Measurements from ENCODE around the gene INTS14.
"Not testable (repeated sequence)": the region's sequence is repeated elsewhere in the genome, so short reads cannot be mapped to it uniquely, and the experiment has no call there.

The INTS14 gene

DNA sequence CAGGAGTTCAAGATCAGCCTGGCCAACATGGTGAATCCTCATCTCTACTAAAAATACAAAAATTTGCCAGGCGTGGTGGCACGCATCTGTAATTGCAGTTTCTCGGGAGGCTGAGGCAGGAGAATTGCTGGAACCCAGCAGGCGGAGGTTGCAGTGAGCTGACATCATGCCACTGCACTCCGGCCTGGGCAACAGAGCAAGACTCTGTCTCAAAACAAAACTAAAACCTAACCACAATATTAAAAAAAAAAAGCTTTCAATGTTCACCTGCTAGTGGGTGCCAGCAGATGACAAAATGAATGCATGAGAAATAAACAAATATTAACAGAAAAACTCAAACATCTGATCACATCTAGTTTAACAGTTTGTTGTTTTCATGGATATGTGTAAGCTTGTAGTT, 19.8 kb upstream of the INTS14 start:
- no peak for DNase-seq

DNA sequence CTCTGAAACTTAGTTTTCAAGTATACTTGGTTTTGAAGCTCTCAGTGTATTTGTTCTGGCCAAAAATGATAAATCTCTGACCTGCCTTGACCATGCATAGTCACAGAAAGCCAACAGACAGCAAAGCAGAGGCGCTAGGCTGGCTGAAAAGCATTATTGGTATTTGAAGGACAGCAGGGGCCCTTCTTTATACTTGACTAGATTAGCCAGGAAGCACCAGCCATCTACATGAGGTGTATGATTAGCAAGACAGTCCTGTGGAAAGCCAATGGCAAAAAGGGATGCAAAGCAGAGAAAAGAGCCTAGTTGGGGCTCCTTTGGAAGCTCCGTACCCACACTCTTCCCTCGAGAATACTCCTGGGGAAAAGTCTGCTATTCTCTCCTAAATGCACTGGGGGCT, 18.6 kb upstream of the INTS14 start:
- DNase-seq: no peak

DNA sequence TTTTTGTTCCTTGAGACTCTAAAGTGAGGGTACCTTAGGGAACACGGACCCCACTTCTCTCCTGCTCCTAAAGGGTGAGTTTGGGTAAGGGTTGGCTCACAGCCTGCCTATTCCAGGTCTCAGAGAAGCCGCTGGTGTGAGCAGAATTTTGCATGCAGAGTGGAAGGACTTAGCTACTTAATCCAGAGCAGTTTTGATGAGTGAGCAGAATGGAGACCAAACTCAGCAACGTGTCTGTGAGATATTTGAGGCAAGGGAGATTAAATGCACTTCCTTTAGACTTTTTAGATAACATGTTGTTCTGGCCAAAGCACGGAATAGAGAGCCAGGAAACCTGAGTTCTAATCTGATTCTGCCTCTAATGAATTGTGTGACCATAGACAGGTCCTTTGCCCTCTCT, 15.9 kb upstream of the INTS14 start:
- no peak for DNase-seq

DNA sequence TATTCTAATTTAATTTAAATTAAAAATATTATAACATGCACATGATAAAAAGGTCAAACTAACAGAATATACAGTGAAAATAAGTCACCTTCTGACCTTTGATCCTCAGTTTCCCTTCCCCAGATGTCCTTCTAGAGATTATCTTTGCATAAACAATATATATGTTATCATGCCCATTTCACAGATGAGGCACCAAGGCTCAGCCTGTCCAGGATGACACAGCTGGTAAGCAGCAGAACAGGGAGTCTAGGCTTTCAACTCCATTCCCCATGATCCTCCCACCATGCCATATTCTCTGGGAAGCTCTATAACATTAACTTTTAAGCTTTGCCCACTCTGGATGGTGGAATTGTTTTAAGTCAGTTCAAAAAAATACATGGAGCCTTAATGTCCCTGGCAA, 12.2 kb upstream of the INTS14 start:
- no peak for DNase-seq

DNA sequence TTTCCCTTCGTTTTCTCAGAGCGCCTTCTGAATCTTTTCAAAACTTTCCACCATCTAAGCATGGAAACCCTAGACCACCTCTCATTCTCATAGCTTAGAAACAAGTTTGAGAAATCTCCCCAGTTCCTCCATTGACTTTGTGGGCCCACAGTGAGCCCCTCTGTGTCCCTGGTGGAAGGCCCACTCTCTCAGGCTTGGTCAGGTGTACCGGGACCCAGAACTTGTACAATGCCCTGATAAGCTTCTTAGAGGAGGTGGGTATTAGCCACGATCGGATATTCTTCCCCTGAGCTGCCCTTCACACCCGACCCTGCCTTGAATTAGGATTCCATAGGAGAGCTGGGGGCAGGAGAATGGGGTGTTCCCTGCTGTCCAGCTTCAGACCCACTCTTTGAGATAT, 10.7 kb upstream of the INTS14 start, which contains the start of gene SLC24A1:
Gene SLC24A1, plus strand, starts transcription at position 301 of the 400 bp plus-strand sequence. CDS start 2,143 bp downstream, outside the sequence.
- no peak for DNase-seq

DNA sequence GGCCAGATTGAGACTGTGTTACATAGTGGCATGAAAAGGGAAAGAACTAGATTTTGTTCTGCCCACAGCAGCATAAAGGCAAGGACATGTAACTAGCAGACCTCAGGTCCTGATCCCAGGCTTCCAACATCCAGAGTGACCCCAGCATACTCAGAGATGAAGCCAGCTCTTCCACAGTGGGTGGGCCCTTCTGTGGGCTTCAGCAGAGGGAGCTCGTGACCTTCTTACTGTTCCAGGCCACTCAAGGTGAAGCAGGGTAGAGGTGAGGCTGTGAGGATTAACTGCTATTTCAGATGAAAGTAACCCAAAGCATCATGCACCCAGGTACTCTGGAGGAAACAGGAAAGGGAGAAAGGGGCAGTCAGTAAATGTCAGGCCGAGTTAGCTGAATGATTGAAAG, 9.9 kb upstream of the INTS14 start:
- no peak for DNase-seq

DNA sequence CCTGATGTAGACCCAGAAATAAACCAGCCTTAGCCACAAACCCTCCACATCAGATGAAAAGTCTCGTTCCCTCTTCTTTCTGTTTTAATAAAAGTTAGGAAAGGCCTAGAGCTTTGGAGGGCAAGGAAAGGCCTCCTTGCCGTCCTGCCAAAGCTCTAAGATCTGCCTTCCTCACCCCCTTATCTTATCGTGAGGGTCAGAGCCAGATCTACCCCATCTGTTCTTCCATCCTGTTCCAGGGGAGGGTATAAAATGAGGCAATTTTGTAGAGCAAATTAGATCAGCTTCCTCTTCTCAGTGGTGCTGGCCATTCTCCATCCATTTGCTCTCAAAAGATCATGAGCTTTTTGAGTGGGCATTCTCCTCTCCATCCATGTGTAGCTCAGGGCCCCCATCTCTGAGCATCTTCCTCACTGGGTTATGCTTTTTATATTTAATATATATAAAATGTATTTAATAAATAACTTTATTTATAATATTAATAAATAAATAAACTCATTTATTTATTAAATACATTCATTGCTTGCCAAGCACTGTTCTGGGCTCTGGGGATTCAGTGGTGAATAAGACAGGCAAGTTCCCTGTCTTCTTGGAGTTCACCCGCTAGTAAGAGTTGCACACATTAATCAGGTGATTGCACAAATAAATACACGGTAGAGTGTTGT, 8.8 kb upstream of the INTS14 start:
- DNase-seq: no peak

DNA sequence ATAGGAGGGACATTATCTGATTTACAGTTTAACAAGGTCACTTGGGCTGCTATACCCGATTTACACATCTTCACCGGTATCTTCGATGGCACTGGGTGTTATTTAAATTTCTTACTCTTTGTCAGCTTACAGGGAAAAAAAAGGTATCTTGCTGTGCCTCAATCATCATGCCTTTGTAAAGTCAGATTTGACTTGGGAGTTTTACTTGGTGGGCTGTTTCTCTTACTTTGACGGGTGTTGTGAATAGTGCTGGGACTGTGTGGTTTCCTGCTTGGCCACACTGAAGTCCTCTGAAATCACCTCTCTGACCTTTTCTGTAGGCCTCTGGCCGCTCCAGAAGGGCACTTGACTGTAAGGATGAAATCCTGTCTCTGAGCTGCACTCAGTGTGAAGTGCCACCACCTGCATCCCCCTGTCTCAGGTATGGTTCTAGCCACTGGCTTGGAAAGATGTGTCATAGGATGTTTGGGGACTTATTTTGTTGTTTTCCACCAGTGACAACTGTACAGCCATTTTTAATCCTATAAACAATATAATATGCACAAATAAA, 7.7 kb upstream of the INTS14 start:
- DNase-seq: no peak

DNA sequence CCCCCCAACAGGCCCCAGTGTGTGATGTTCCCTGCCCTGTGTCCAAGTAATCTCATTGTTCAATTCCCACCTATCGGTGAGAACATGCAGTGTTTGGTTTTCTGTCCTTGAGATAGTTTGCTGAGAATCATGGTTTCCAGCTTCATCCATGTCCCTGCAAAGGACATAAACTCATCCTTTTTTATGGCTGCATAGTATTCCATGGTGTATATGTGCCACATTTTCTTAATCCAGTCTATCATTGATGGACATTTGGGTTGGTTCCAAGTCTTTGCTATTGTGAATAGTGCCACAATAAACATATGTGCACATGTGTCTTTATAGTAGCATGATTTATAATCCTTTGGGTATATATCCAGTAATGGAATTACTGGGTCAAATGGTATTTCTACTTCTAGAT, 5.0 kb upstream of the INTS14 start:
- DNase-seq: not testable (repeated sequence)

DNA sequence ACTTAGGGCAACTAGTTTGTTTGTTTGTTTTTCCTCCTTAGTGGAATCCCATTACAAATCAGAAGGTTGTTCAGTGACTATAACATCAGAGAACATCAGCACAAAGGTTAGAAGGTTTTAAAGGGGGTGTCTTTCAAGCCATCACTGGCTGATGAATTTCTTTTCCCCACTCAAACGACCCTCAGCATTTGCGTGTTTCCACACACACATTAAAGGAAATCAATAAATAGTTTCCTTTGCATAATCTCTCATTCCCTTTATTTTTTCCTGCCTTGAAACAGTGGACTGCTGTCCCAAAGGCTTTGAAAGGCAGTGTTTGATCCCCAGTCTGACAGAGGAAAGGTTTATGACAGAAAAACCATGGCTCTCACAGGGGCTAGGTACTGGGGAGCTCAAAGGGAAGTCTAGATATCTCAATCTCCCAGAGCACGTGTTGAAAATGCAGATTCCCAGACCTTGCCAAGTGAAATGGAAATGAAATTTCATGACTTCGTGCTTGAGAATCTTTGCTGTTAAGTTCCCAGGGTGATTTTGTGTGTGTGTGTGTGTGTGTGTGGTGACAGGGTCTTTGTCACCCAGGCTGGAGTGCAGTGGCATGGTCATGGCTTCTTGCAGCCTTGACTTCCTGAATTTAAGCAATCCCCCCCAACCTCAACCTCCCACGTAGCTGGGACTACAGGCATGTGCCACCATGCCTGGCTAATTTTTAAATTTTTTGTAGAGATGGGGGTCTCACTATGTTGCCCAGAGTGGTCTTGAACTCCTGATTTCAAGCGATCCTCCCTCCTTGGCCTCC, 2.2 kb upstream of the INTS14 start:
- no peak for DNase-seq

DNA sequence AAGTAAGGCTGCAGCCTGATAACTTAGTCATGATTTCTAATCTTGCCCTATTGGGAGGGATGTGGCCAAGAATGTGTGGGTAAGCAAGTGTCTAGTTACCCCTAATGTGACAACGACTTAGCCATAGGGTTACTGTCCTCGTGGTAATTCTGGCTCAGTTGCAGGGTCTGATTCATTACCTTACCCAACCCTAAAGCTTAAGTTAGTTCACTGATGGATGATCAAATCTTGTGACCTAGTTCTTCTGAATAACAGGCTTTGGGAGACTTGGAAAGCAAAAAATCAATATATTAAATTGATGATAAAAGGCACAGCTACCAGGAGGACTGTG, 1.6 kb upstream of the INTS14 start:
- DNase-seq: no peak

DNA sequence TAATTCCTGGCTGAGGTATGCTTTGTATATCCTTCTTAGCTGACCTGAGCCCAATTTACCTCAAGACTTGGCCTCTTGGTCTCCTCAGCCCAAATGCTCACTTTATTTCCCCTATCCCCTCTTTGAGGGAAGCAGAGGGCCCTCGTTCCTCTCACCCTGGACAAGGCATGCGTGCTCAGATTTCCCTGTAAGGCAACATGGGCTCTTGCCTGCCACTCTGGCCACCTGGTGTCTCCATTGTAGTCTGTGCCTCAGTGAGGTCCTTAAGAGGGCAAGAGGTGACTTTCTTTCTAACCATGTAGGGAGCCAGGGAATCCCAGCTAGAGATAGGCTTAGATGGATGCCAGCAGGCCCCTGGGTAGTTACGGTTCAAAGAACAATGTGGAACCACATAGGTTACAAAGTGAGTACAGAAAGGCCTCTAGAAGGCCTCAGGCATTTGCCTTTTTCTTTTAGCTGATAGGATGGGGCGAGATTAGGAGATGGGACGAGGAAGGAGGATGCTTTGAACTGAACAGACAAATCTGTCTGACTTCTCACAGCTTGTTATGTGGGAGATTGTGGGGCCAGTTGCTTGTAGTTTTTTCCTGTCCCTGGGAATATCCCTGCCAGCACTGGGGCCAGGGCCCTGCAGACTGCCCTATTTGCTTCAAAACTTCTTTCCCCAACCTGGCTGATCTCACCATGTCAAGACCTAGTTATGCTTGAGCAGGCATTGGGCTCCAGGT, 1.1 kb upstream of the INTS14 start:
- no peak for DNase-seq

DNA sequence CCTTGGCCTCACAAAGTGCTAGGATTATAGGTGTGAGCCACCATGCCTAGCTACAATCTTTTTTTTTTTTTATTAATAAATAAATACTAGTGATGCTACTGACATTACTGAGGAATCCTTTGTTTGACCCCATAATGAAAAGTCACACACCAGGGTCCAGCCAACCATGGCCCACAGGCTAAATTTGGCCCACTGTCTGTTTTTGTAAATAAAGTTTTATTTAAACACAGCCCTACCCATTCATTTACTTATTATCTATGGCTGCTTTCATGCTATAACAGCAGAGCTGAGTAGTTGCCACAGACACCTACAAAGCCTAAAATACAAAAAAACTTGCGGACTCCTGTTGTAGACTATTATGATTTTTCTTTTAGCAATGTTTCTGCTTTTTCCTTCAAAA, 7.4 kb downstream of the INTS14 start:
- no peak for DNase-seq

DNA sequence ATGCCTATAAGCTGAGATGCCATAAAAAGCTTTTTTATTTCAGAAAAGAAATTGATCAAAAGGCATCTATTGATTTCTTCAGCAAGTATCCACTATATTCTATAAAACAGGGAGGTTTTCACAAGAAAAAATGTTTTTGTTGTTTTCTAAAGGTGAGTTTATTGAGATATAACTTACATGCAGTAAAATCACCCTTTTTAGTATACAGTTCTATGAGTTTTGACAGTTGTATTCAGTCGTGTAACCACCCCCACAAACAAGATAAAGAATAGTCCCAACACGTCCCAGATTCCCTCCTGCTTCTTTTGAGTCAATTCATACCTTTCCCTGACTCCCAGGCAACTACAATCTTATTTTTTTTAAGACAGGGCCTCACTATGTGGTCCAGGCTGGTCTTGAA, 7.8 kb downstream of the INTS14 start:
- DNase-seq: no peak

DNA sequence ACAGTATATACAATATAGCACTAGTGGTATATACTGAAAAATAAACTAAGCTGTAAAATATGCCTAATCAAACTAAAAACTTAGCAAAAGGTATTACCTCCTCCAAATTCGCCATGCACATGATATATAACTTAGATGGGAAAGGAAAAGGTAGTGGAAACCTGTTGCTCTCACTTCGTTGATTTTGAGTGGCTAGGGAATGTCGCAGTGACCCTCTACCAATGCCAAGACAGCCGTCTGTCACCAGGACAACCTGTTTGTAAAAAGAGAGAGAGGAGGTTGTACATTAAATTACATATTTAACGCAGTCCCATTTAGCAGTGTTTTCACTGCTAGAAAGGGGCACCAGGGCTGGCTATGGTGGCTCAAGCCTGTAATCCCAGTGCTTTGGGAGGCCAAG, 11.3 kb downstream of the INTS14 start:
- DNase-seq: no peak

DNA sequence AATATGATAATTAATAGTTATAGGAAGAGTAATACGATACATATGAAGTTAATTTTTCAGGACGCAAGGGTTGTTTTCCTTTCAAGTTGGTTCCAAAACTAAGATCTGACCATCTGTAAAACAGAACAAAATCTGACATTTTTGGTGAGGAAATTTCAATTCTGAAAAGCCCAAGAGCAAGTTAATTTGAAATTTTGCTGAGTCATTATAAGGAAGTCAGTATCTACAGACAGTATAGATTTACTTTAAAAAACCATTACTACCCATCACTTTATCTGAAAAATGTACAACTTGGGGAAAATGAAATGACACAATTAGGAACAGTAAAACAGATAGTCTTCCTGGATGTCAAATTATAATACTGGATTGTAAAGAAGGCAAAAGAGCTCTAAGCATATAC, 12.5 kb downstream of the INTS14 start:
- DNase-seq: no peak

DNA sequence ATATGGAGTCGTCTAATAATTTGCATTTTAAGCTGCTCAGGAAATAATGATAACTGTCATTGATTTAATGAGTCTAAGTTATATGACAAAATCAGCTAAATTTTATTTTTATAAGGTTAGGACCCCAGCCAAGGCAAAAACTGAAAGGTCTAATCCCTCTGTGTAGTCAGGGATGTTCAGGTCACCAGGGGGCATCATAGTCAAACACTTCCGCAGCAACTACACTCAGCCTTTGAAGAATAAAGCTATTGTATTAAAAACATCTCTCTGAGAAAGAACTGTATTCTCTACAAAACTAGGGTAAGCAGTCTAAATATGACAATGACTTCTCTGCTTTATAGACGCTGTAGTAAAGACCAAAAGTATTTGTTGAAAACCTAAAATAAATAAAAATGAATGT, 15.0 kb downstream of the INTS14 start:
- DNase-seq: no peak

DNA sequence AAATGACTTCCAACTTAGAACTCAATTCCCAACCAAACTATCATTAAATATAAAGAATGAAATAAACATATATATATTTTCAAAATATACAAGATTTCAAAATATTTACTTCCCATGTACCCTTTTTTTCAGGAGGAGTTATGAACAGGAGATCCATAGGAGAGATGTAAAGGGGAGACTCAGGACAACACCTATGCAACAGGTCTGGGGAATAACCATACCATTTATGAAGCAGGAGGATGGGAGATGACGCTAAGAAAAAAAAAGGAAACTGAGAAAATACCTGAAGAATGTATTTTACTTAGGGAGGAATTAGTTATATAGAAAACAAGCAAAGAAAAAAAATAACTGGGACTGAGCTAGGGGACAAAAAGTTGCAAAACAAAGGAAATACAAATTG, 23.8 kb downstream of the INTS14 start:
- no peak for DNase-seq

DNA sequence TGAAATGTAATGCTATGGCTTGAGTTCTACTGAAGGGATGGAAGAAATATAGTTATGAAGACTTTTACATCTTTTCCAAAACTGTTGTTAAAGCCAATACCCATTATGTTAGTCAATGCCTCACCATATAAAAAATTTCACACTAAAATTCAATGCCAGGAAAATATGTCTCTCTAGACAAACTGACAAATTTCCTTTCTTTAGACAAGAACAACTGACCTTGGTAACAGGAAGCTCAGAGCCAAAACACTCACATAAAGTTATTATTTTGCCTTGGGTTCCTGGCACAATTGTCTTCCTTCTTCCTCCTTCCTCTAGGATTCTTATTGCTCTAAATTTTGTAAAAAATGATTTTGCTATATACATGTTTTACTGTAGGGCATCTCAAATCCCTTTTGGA, 26.7 kb downstream of the INTS14 start:
- no peak for DNase-seq

DNA sequence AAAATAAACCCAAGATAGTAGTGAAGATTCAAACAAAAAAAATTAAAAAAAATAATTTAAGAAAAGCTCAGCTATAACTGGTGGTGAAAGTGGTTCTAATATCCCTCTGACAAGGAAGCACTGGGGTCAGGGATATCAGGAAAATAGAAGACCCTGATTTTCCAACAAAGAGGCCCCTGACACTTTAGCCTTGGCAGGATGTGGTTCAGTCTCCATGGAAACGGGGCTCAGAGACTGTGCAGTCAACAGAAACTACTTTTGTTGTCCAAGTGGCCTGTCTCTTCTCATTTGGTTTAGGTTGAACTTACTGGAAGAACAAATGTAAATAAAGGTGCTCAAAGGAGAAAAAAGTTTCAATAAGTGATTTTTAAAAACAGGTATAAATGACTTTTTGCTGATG, 27.2 kb downstream of the INTS14 start:
- DNase-seq: no peak

DNA sequence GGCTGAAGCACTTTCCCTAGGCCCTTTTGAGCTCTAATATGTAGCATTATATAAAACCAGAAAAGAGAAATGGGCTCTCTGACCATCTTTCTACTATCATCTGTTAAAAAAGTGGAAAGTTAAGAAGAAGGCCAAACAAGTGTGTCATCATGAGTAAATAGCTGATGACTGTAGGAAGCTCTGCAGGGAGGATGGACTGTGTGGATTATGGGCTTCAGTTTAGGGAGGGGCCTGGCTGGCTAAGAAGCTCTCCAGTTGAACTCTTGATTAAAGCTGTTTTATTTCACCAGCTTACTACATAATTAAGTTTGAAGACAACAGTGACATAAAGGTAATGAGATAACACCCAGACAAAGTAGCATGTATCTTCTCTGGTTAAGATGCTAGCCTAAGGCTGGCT, 30.6 kb downstream of the INTS14 start:
- DNase-seq: no peak

DNA sequence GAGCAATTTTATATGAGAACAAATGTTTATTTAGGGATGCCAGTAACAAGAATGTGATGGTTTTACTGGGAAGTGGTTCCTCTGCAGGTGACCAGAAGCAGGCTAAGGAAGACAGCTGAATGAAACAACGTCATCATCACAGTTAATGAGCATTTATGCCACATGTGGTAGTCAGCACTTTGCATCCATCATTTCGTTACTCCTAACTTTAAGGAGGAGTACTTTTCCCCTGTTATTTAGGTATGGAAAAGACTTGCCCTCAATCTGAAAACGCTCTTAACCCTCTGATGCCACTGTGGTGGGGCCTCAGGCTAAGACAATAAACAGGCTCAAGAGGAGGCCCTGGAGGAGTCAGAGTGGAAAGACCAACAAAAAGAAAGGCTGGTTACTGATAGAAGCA, 31.2 kb downstream of the INTS14 start:
- DNase-seq: no peak

DNA sequence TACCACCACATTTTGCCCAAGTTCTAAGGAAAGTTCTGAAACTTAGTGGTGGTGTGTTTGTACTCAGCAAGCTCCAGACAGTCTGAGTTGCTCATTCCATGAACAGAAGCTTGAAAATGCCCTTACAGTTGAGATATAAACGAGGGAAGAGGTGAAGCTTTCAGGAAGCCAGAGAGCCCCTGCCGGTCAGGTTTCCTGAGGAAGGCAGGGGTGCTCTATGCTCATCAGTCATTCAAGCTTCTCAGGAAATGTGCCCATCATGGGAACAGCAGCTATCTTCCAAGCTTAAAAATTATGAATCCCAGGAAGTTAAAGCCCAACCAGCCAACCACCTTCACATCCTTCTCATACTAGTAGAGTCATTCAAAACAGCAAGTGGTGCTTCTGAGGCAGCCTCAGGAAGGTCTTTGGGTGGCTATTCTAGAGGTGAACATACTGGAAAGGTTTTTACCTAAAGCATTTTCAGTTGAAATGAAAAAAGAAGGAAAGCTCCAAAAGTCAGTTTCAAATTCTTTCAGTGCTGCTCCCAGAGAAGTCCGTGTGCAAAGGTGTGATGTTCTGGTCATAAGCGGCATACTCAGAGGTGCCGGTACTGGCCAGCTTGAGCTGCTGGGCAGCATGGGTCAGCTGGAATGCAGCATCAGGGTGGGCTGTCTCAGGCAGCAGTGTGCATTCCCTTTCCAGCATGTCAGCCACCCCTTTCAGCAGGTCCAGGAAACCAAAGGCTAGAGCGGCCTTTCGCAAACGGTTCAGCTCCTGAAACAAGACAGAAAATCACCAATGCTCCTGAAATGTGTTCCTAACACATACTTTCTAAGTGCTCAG, 31.8 kb downstream of the INTS14 start:
- no peak for DNase-seq
